ENCODE results near the gene RRBP1.

GRCh38 chr20:17700637-17701036, 18.6 kb upstream of the RRBP1 start:
- TF ChIP-seq POLR2A (IDR thresholded peaks at IDR 0.05) (no peak), CTCF (IDR thresholded peaks at IDR 0.05) (no peak), EP300 (IDR thresholded peaks at IDR 0.05) (no peak)
